SIG-M5 treated with dmso at 0.1 percent for 504 hours (cell line): ENCODE results near the gene NOS2.
"Not testable (repeated sequence)": the region's sequence is repeated elsewhere in the genome, so short reads cannot be mapped to it uniquely, and the experiment has no call there.

Experiments used
- DNase-seq: peaks from one replicate; lab custom pipeline; 2025; ENCODE audit not compliant: unreplicated experiment; lab: John Stamatoyannopoulos, UW

The NOS2 gene

DNA sequence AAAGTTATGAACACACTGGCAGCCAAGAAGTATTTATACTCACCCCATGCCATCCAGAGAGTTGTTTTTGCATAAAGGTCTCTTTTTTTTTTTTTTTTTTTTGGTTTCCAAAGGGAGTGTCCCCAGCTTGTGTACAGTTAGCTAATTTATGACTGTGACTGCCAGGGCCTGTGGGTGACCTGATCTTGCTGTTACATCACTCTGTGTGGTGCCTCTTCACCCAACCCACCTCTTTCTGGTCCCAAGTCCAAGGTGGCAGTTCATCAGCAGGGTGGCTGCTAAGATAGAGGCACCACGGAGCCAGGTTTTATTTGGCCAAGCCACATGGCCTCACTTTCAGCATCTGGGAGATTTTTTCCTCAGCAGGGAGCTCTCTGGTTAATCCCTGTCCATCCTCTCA lies at the start of gene NOS2:
TSS of gene NOS2 (minus strand) at position 8 of the 400 bp plus-strand sequence. CDS start 1,720 bp downstream, outside the sequence.
- no peak for DNase-seq

DNA sequence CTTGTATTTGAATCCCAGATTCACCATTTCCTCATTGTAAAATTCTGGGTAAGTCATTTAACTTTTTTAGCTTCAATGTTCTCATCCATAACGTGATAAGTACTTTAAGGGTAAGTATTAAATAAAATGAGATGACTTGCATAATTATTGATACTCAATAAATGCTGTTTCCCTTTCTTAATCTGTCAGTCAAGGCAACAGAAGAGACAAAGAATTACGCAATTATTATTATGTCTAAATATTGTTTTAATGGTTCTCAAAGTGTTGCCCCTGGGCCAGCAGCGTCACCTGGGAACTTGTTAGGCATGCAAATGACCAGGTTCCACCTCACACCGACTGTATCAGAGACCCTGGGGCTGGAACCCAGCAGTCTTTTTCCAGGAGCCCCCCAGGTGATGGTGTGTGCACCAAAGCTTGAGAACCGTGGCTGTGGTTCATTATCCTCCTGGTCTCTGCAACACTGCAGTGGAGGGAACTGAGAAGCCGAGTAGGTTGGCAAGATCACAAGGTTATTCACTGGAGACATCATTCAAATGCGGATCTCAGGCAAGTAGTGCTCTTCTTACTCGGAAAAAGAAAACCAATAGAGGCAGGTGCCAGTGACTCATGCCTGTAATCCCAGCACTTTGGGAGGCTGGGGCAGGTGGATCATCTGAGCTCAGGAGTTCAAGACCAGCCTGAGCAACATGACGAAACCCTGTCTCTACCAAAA lies 49.3 kb upstream of the NOS2 start:
- no peak for DNase-seq

DNA sequence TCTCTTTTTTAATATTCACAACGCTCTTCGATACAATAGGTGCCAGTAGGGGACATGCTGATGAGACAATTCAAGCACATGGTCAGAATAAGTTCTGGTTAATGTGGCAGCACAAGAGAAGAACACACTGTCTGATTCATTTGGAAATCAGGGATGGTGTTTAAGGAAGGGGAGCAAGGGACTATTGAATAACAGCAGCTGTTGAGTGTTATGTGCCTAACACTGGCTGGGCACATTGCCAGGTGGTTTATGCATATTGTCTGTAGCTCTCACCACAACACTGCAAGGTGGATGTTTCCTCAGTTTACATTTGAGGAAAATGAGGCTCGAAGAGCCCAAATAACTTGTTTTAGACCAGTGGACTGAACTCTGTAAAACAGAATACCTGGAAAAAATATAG lies 48.6 kb upstream of the NOS2 start:
- no peak for DNase-seq

DNA sequence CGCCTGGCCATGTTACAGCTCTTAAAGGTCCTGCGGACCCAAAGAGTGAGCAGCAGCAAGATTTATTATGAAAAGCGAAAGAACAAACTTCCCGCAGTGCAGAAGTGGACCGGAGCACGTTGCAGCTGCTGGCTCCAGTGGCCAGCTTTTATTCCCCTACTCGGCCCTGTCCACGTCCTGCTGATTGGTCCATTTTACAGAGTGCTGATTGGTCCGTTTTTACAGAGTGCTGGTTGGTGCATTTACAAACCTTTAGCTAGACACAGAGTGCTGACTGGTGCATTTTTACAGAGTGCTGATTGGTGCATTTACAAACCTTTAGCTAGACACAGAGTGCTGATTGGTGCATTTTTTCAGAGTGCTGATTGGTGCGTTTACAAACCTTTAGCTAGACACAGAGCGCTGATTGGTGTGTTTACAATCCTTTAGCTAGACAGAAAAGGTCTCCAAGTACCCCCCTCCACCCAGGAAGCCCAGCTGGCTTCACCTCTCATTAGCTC lies 46.5 kb upstream of the NOS2 start:
- DNase-seq, result not testable (repeated sequence)

DNA sequence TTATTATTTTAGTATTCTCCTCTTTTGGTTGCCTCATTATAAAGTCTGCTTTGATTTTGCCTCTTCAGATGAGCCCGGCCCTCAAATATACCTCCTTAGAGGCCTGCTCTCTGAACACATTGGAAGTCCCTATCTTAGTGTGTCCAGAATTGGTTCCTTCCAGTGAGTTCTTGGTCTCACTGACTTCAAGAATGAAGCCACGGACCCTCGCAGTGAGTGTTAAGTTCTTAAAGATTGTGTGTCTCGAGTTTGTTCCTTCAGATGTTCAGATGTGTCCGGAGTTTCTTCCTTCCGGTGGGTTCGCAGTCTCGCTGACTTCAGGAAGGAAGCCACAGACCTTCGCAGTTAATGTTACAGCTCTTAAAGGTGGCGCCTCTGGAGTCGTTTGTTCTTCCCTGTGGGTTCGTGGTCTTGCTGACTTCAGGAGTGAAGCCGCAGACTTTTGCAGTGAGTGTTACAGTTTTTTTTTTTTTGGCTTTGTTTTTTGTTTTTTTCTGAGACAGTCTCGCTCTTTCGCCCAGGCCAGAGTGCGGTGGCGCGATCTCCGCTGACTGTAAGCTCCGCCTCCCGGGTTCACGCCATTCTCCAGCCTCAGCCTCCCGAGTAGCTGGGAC lies 45.8 kb upstream of the NOS2 start:
- DNase-seq, result no peak

DNA sequence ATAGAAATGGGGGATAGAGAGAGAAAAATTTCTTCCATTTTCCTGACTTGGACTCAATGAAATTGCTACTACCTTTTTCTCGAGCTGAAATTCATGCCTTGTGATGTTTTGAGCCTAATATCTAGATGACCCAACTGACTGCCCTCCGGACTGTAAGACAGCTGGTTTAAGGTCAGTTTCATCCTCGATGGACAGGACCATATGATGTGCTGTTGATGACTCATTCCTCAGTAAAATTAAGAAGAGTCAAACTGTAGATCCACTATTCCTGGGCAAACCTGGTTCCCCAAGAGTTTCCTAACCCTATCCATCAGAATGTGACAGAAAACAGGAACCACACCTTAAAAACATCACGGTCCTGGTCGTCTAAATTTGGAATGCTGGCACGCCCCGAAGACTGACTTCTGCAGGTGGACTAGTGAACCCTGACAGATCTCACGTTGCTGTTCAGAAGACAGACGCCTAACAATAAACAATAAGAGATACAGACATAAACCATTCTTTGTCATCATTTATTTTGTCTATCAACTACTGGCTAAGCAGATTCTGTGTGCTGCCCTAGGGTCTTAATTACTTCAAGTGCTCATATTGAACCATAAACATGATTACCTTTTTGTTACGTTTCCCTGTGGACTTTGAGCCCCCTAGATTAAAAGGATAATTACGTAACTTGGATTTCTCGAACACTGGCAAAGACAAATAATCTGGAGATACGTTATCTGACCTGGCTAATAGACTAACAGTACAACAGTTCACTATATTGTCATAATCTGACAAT lies 45.1 kb upstream of the NOS2 start:
- DNase-seq, result no peak

DNA sequence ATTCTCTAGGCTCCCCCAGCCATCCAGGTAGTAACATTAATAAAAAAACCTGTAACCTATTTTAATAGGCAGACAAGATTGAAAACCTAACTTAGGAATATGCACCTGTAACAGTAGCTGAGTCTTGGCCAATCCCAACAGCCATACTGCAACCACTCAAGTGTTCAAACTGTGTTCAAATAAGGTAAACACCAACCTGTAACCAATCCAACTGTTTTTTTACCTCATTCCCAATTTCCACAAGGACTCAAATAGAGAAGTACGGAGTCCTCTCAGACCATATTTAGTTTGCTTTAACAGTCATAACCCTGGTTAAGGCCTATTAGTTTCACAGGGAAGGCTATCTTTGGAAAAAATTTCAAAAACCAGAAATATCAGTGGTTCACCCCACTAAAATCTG lies 40.4 kb upstream of the NOS2 start:
- no peak for DNase-seq

DNA sequence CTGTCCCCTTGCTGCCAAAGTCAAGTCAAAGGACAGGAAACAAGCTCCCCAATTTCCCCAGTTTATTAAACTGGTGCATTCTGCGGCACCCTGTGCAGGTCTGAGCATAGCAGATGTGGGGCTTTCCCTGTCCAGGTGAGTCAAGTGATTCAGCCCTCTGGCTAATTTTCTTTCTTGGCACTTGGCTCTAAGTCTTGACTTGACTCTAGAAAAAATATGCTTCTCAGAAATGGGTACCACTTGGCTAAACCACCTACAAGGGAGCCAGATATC lies 40.0 kb upstream of the NOS2 start:
- not testable (repeated sequence) for DNase-seq

DNA sequence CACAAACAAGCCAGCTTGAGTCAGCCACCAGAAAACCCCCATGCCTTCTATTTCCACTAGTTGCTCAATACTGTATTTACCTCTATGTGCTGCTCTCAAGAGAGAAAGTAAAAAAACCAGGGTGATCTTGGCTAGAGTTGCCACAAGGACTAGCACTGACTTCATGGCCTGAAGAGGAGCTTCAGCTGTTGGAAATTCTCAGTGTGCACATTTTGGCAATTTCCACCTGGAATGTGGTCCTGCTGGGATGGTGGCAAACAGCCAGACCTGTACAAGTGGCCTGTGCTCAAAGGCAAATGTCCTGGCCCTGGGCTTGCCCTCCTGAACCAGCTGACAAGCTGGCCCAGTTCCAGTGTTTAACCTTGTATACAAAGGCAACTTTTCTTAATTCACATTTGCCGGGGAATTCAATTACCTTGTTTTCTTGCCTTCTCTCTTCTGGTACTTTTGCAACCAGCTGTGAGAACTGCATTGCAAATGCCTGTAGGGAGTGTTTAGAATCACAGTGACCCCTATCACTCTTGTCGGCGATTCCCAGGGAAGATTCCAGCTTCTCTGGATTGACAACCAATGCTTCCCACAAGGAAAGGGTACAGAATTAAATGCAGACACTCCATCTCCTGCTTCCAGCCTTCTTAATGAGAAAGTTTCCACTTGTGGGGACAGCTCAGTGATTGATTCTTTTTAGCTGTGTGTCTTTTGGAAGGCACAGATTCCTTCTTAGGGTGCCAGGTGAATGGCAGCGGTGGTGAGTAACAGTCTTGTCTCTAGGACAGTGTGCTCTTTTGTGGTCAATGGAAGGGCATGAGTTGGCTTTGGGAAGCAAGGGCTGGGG lies 39.5 kb upstream of the NOS2 start:
- not testable (repeated sequence) for DNase-seq

DNA sequence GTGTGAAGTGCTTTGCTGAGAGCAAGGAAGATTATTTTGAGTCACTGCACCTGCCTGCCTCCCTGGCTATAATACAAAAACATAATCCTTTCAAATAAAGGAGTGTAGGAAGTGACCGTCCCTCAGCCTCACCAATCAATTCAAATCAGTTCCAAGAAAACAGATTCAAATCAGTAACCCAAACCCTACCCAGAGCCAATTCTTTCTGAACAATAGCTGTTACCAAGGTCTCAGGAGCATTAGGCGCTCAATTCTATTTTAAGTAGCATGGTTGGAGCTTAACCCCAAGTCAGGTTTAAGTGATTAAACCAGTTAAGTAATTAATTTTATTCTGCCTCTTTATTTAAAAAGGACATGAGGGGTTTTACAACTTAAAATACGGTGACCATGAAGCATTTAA lies 38.3 kb upstream of the NOS2 start:
- not testable (repeated sequence) for DNase-seq

DNA sequence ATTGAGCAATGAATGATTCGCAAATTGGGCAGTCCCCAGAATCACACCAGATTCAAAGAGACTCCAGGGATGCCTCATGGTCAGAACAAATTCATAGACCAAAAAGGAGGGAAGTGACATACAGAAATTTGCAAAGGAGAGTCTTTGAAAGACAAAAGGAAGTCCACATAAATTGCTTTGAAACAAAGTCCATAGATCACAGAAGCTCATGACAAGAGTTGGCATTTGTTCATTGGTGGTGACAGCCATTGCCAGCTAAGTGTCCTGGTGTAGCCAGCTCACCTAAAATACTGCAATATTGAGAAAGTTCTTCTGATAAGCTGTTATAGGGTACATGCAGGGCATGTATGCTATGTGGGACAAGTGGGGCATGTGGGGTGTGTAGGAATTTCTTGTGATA lies 37.4 kb upstream of the NOS2 start:
- not testable (repeated sequence) for DNase-seq

DNA sequence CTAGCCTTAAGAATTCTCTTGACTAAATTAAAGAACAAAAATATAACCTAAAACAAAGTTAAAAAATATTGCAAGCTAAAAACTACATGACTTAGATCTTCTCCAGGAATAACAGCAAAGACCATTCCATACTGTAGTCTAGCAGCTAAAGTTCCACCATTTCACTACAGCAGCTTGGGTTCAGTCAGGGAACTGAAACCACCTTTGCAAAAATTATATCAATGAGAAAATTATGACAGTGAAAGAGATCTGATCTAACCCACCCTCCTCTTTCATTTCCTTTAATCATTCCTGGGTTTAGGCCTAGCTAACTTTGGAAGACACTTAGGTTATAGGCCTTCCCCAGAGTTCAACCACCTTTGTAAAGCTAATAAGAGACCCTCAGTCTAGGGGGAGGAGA lies 36.3 kb upstream of the NOS2 start:
- no peak for DNase-seq

DNA sequence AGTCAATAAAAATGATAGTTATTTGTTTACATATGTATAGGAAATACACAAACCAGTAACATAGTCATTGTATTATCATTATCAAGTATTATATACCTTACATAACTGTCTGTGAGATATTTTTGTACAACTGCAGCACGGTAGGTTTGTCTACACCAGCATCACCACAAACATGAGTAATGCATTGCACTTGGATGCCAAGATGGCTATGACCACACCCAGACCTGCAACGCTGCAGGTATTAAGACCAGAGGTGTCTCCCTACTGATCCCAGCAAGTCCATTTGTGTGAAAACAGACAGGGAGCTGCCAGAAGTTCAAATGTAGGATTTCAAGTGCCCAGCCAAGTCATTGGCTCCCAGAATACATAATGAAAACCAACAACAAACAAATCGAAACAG lies 34.2 kb upstream of the NOS2 start:
- no peak for DNase-seq

DNA sequence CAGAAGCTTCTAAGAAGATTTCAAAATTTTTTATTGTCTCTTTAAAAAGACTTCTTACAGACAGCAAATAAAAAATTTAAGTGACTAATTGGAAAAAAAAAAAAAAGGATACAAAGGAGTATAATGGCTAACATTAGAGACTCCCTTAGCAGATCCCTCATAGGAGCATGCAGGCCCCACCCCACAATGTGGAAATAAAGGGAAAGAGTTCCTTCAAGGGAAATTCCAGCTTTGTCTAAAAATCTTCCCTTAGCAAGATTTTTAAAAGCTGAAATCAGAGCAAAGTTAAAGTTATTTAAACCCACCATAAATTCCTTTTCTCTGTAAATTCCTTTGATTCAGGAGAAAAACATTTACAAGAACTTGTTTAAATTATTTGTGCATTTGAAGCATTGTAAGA lies 32.5 kb upstream of the NOS2 start:
- DNase-seq, result no peak

DNA sequence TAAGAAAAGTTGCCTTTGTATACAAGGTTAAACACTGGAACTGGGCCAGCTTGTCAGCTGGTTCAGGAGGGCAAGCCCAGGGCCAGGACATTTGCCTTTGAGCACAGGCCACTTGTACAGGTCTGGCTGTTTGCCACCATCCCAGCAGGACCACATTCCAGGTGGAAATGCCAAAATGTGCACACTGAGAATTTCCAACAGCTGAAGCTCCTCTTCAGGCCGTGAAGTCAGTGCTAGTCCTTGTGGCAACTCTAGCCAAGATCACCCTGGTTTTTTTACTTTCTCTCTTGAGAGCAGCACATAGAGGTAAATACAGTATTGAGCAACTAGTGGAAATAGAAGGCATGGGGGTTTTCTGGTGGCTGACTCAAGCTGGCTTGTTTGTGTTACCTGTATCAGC lies 29.6 kb upstream of the NOS2 start:
- not testable (repeated sequence) for DNase-seq

DNA sequence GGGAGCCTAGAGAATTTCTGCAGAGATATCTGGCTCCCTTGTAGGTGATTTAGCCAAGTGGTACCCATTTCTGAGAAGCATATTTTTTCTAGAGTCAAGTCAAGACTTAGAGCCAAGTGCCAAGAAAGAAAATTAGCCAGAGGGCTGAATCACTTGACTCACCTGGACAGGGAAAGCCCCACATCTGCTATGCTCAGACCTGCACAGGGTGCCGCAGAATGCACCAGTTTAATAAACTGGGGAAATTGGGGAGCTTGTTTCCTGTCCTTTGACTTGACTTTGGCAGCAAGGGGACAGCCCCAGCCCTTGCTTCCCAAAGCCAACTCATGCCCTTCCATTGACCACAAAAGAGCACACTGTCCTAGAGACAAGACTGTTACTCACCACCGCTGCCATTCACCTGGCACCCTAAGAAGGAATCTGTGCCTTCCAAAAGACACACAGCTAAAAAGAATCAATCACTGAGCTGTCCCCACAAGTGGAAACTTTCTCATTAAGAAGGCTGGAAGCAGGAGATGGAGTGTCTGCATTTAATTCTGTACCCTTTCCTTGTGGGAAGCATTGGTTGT lies 28.9 kb upstream of the NOS2 start:
- not testable (repeated sequence) for DNase-seq

DNA sequence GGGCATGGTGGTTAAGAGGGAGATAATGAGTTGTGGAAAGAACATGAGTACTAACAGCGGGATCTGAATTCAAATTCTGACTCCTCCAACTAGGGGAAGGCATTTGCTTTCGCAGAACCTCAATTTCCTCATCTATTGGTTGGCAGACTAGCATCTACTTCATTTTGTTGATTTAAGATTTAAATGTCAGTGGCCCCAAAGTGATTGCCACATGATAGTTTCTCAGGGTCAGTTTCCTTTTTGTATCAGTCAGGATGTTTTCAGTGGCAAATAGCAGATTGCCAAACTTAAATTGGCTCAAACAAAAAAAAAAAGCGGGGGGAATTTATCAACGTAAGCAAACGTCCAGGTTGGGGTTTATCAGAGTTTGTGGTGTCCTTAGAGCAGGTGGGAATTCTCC lies 25.1 kb upstream of the NOS2 start:
- no peak for DNase-seq

DNA sequence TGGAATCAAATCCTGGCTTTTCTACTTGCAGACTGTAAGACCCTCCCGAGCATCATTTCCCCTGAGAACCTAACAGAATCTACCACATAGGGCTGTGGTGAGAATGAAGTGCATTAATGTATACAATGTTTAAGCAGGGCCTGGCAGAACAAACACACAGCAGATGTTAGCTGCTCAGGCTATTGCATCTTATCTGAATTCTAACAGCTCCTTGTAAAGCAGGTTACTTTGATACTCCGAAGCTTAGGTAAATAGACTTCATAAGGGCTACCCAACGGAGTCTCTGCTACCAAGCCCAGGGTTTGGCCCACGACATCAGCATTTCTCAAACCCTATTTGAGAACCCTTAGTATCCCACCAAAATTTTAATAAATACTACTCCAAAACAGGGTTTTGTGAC lies 24.4 kb upstream of the NOS2 start:
- no peak for DNase-seq

DNA sequence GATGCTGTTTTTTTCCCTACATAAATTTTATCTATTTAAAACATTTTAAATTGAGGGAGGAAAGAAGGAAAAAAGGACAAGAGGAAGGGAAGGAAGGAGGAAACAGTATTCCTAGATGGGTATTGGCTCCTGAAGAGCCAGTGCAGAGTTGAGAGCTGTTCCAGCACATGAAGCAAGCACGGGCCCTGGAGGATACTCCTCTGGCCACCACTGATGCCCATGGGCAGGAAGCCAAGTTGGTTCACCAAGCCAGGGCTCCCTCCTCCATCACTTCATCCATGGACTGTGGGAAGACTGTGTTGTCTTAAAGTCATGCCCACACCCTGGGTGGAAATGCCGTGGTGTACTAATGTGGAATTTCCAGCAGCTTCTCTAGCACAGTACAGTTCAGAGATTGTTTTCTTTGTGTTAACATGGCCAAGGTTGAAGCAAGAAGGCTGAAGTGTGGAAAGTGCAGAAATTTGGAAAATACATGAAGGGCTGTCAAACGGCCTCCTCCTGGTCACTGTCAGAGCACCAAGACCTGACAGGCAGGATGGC lies 23.9 kb upstream of the NOS2 start:
- no peak for DNase-seq

DNA sequence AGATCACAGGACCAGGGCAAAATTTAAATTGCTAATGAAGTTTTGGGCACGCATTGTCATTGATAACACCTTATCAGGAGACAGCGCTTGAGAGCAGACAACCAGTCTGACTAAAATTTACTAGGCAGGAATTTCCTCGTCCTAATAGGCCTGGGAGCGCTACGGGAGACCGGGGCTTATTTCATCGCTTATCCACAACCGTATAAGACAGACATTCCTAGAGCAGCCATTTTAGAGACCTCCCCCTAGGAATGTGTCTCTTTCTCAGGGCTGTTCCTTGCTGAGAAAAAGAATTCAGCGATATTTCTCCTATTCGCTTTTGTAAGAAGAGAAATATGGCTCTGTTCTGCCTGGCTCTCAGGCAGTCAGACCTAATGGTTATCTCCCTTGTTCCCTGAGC lies 21.8 kb upstream of the NOS2 start:
- DNase-seq, result not testable (repeated sequence)

DNA sequence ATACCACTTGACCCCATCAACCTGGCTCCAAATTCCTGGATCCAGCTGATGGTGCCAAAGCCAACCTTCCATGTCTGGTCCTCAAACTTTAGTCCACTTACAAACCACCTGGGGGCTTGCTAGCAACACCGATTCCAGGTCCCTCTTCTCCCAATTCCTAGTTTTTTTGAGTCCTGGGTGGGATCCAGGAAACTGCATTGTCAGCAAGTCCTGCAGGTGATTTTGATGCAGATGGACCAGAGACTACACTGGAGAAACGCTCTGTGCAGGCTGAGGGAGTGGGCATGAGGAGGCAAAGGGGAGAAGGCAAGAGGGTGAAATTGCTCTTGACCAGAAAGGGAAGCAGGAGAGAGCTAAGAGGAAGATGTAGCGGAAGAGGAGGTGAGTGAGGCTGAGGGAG lies 21.0 kb upstream of the NOS2 start:
- DNase-seq, result no peak
